GM19397 (cell line): Measurements from ENCODE around the gene MTMR12.
"Not testable (repeated sequence)": the region's sequence is repeated elsewhere in the genome, so short reads cannot be mapped to it uniquely, and the experiment has no call there.

ENCODE experiments used
- ATAC-seq: cut with Tn5 transposase; IDR thresholded peaks from one replicate; pipeline ENCODE4 v1.9.1; 2021; ENCODE audit warnings: mild to moderate bottlenecking, moderate library complexity; ENCODE audit not compliant: unreplicated experiment

Gene MTMR12

GRCh38 chr5:32326216-32326772 is 13.6 kb upstream of the MTMR12 start:
- ATAC-seq: no peak

- no peak for ATAC-seq
Observed at GRCh38 chr5:32325616-32326015, 12.9 kb upstream of the MTMR12 start.

GRCh38 chr5:32325062-32325461 is 12.3 kb upstream of the MTMR12 start:
- no peak for ATAC-seq

- ATAC-seq: no peak
Observed at GRCh38 chr5:32323741-32324140, 11.0 kb upstream of the MTMR12 start.

- no peak for ATAC-seq
Observed at GRCh38 chr5:32322882-32323281, 10.1 kb upstream of the MTMR12 start.

DNA sequence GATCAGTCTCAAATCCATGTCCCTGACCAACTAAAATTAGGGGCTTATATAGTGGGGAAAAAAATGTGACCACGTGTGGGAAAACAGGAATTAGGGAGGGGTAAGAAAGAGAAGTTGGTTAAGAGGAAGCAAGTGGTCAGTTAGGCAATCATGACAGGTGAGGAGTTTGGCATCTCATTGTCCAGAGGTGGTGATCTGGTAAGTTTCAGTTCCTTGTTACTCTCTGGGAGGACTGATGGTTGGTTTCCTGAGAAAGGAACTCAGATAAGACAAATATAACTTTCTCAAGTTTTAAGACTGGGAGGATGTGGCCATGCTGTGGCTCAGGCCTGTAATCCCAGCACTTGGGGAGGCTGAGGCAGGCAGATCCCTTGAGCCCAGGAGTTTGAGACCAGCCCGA is 9.0 kb upstream of the MTMR12 start:
- ATAC-seq: not testable (repeated sequence)

GRCh38 chr5:32320576-32320975 is 7.8 kb upstream of the MTMR12 start:
- ATAC-seq: no peak

GRCh38 chr5:32319926-32320543 is 7.3 kb upstream of the MTMR12 start:
- ATAC-seq: no peak

DNA sequence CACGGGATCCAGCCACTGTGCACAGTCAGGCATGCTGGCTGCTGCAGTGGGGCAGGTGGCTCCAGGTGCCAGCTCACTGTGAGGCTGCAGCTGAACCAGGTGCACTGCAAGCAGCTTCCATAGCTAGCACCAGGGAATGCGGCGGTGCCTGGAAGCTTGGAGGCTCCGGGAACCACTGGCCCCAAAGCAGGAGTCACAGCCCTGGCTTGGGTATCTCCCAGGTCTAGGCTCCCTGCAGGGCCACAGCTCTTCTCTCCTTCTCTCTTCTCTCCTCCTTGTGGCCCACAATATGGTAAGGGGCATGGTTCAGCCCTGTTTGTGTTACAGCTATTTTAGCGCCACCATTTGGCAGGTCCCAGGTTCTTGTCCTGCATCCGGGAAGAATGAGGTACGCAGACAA is 6.7 kb upstream of the MTMR12 start:
- no peak for ATAC-seq

GRCh38 chr5:32317041-32317440 is 4.3 kb upstream of the MTMR12 start:
- ATAC-seq: no peak

DNA sequence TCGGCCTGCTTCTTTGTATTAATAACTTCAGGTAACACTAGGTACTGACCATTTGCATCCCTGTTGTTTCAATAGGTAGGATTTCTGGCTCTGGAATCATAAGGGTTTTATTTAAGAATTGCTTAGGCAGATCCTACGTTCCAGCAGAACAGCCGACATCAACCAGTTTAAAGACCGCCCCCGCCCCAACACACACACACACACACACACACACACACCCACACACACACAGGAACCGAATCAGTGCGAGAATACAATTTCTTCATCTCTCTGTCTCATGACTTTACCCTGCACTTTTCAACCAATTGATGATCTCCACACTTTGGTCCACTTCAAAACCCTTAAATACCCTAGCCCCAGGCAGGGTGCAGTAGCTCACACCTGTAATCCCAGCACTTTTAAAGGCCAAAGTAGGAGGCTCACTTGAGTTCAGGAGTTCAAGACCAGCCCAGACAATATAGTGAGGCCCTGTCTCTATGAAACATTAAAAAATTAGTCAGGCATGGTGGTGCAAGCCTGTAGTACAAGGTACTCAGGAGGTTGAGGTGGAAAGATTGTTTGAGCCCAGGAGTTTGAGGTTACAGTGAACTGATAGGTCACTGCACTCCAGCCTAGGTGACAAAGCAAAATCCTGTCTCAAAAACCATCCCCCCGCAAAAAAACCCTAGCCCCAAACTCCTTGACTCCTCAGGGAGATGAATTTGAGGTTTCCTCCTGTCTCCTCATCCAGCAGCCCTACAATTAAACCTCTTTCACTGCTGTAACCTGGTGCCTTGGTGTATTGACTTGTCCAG is 2.7 kb upstream of the MTMR12 start:
- ATAC-seq: no peak

DNA sequence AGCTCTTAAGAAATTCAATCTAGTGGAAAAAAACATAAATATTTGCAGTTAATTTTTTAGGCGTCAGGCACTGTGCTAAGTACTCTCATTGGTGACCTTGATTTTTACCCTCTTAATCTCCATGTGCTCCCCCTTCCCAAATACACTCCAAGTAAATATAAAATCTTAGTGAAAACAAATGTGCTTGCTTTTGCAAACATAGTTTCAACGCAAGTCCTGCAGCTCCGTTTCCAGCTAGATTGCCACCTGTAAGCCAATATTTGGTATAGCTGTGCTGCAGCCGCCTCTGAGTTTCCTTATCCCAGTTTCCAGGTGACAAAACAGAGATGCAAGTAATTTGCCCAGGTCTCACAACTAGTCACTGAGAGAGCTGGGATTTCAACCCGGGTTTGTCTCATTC is 1.9 kb upstream of the MTMR12 start:
- ATAC-seq: no peak

GRCh38 chr5:32314152-32314488 is 1.4 kb upstream of the MTMR12 start:
- ATAC-seq: not testable (repeated sequence)

- ATAC-seq: peak; percentile 20
Observed at GRCh38 chr5:32312197-32312594, 543 bp downstream of the MTMR12 start.

- ATAC-seq: no peak
Observed at GRCh38 chr5:32311404-32312196, 1.1 kb downstream of the MTMR12 start.

DNA sequence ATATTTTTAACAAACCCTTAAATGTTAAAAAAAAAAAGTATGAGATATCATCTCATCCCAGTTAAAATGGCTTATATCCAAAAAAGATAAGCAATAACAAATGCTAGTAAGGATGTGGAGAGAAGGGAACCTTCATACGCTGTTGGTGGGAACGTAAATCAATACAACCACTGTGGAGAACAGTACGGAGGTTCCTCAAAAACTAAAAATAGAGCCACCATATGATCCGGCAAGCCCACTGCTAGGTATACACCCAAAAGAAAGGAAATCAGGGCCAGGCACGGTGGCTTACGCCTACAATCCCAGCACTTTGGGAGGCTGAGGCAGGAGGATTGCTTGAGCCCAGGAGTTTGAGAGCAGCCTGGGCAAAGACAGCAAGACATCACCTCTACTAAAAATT is 3.0 kb downstream of the MTMR12 start:
- ATAC-seq: no peak

GRCh38 chr5:32308946-32309345 is 3.8 kb downstream of the MTMR12 start:
- ATAC-seq: no peak

GRCh38 chr5:32307769-32308194 is 5.0 kb downstream of the MTMR12 start:
- no peak for ATAC-seq

GRCh38 chr5:32304622-32305021 is 8.1 kb downstream of the MTMR12 start:
- ATAC-seq: no peak

DNA sequence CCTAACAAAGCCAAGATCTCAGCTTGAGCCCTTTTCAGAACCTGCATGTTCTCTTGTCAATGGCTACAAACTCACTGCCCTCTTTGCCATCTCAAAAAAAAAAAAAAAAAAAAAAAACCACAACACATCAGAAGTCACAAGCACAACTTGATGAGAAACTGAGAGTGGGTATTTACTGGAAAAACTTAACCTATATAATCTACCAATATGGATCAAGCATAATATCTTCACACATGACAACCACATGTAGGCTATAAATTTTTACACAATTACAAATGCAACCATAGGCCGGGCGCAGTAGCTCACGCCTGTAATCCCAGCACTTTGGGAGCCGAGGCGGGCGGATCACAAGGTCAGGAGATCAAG is 9.0 kb downstream of the MTMR12 start:
- no peak for ATAC-seq

GRCh38 chr5:32302835-32303754 is 9.6 kb downstream of the MTMR12 start:
- ATAC-seq: no peak
